H9 (cell line): ENCODE results near the gene SCOC. TPM values are rescaled to one million over a fixed set of nuclear protein-coding genes. Genes with fewer than 3 reads are reported as not detected.

Experiments used
- DNase-seq: peaks from one replicate; pipeline ENCODE4 v3.0.0-alpha.2; 2017
- H2AFZ ChIP-seq: one replicate; pipeline ENCODE4 v1.6.1; 2013; ENCODE audit warnings: mild to moderate bottlenecking, low read length, control low read depth, moderate library complexity
- H2AK5ac ChIP-seq: 2 replicates; pipeline ENCODE4 v1.6.1; 2013; ENCODE audit warnings: low read length, control low read depth, mixed read lengths; ENCODE audit not compliant: insufficient read length
- H2BK120ac ChIP-seq: one replicate; pipeline ENCODE4 v1.6.1; 2013; ENCODE audit warnings: low read depth, mild to moderate bottlenecking, low read length, control low read depth, inconsistent platforms; ENCODE audit not compliant: poor library complexity, severe bottlenecking
- H2BK12ac ChIP-seq: 2 replicates; pipeline ENCODE4 v1.6.1; 2013; ENCODE audit warnings: low read length, control low read depth, mixed read lengths, low read depth; ENCODE audit not compliant: insufficient read length
- H2BK15ac ChIP-seq: 2 replicates; pipeline ENCODE4 v1.6.1; 2013; ENCODE audit warnings: low read depth, low read length, control low read depth
- H2BK20ac ChIP-seq: one replicate; pipeline ENCODE4 v1.6.1; 2013; ENCODE audit warnings: low read depth, mild to moderate bottlenecking, low read length, control low read depth, inconsistent platforms; ENCODE audit not compliant: poor library complexity, severe bottlenecking
- H2BK5ac ChIP-seq: 2 replicates; pipeline ENCODE4 v1.6.1; 2013; ENCODE audit warnings: low read length, control low read depth, mixed read lengths; ENCODE audit not compliant: insufficient read length
- H3K14ac ChIP-seq: 2 replicates; pipeline ENCODE4 v1.6.1; 2013; ENCODE audit warnings: low read length, control low read depth; ENCODE audit not compliant: insufficient read depth
- H3K18ac ChIP-seq: 2 replicates; pipeline ENCODE4 v1.6.1; 2013; ENCODE audit warnings: low read depth, mild to moderate bottlenecking, mixed read lengths, low read length, control low read depth; ENCODE audit not compliant: insufficient read length
- H3K23ac ChIP-seq: 2 replicates; pipeline ENCODE4 v1.6.1; 2013; ENCODE audit warnings: low read length, control low read depth, mixed read lengths, low read depth; ENCODE audit not compliant: insufficient read length
- H3K23me2 ChIP-seq: 2 replicates; pipeline ENCODE4 v1.6.1; 2013; ENCODE audit warnings: low read depth, mild to moderate bottlenecking, mixed read lengths, low read length, control low read depth; ENCODE audit not compliant: insufficient read length, poor library complexity, severe bottlenecking
- H3K27ac ChIP-seq: 2 replicates; pipeline ENCODE4 v1.5.1; 2013; ENCODE audit warnings: low read length, control low read depth, mixed read lengths, low read depth; ENCODE audit not compliant: insufficient read length
- H3K27me3 ChIP-seq: 2 replicates; pipeline ENCODE4 v1.6.1; 2013; ENCODE audit warnings: low read length, control low read depth, inconsistent platforms; ENCODE audit not compliant: insufficient read depth
- H3K4ac ChIP-seq: 2 replicates; pipeline ENCODE4 v1.6.1; 2013; ENCODE audit warnings: low read depth, mild to moderate bottlenecking, control low read depth, inconsistent platforms, low read length, moderate library complexity
- H3K4me1 ChIP-seq: 2 replicates; pipeline ENCODE4 v1.6.1; 2013; ENCODE audit warnings: low read length, control low read depth, inconsistent platforms; ENCODE audit not compliant: insufficient read depth
- H3K4me2 ChIP-seq: 2 replicates; pipeline ENCODE4 v1.6.1; 2013; ENCODE audit warnings: low read length, control low read depth, mixed read lengths; ENCODE audit not compliant: insufficient read length, insufficient read depth
- H3K56ac ChIP-seq: 2 replicates; pipeline ENCODE4 v1.6.1; 2013; ENCODE audit warnings: low read depth, mild to moderate bottlenecking, mixed read lengths, low read length, control low read depth; ENCODE audit not compliant: insufficient read length
- H3K79me1 ChIP-seq: 2 replicates; pipeline ENCODE4 v1.6.1; 2013; ENCODE audit warnings: low read depth, mild to moderate bottlenecking, moderate library complexity, low read length, control low read depth, inconsistent platforms; ENCODE audit not compliant: insufficient read depth, poor library complexity, severe bottlenecking
- H3K79me2 ChIP-seq: 2 replicates; pipeline ENCODE4 v1.6.1; 2013; ENCODE audit warnings: low read length, control low read depth, inconsistent platforms; ENCODE audit not compliant: insufficient read depth
- H3K9ac ChIP-seq: 2 replicates; pipeline ENCODE4 v1.6.1; 2013; ENCODE audit warnings: low read length, control low read depth, mixed read lengths; ENCODE audit not compliant: insufficient read length; ENCODE audit errors: extremely low read depth
- H3K9me3 ChIP-seq: one replicate; pipeline ENCODE4 v1.6.1; 2013; ENCODE audit warnings: low read depth, low read length, inconsistent platforms; ENCODE audit not compliant: control insufficient read depth
- H3T11ph ChIP-seq: one replicate; pipeline ENCODE4 v1.6.1; 2013; ENCODE audit warnings: mild to moderate bottlenecking, low read length, control low read depth, inconsistent platforms
- H4K20me1 ChIP-seq: one replicate; pipeline ENCODE4 v1.6.1; 2013; ENCODE audit not compliant: control insufficient read depth, insufficient read length, insufficient read depth
- H4K5ac ChIP-seq: 2 replicates; pipeline ENCODE4 v1.6.1; 2013; ENCODE audit warnings: low read depth, mild to moderate bottlenecking, mixed read lengths, low read length, control low read depth; ENCODE audit not compliant: insufficient read length
- H4K8ac ChIP-seq: replicated peaks from 2 replicates; pipeline ENCODE4 v1.6.1; 2013; ENCODE audit warnings: low read length, control low read depth, mixed read lengths, low read depth; ENCODE audit not compliant: insufficient read length
- H4K91ac ChIP-seq: 2 replicates; pipeline ENCODE4 v1.6.1; 2013; ENCODE audit warnings: low read depth, mild to moderate bottlenecking, moderate library complexity, mixed read lengths, low read length, control low read depth; ENCODE audit not compliant: insufficient read length
- H3K27ac Mint-ChIP-seq, 3 experiments: 2 replicates in 2 of 3; 3 replicates in 1 of 3; pipeline ENCODE4 v1.8.0; 2020 to 2021; ENCODE audit warnings: mixed read lengths in 3 of 3, mild to moderate bottlenecking in 1 of 3, moderate library complexity in 1 of 3
- H3K27me3 Mint-ChIP-seq: 2 replicates; pipeline ENCODE4 v1.8.0; 2021; ENCODE audit warnings: low read depth, mild to moderate bottlenecking, moderate library complexity, mixed read lengths
- H3K36me3 Mint-ChIP-seq, 3 experiments: 2 replicates in 2 of 3; 3 replicates in 1 of 3; pipeline ENCODE4 v1.8.0; 2020 to 2021; ENCODE audit warnings: low read depth in 3 of 3, mixed read lengths in 3 of 3; ENCODE audit not compliant: insufficient read depth in 1 of 3
- H3K4me1 Mint-ChIP-seq, 2 experiments: 2 replicates each; pipeline ENCODE4 v1.8.0; 2020; ENCODE audit warnings: mixed read lengths in 2 of 2
- H3K4me3 Mint-ChIP-seq, 2 experiments: 2 replicates in 1 of 2; 3 replicates in 1 of 2; pipeline ENCODE4 v1.8.0; 2020 to 2021; ENCODE audit warnings: mild to moderate bottlenecking in 2 of 2, mixed read lengths in 2 of 2, moderate library complexity in 1 of 2
- H3K9me3 Mint-ChIP-seq, 2 experiments: 2 replicates in 1 of 2; 3 replicates in 1 of 2; pipeline ENCODE4 v1.8.0; 2020; ENCODE audit warnings: mild to moderate bottlenecking in 2 of 2, mixed read lengths in 2 of 2, moderate library complexity in 1 of 2
- CTCF ChIP-seq: fragments of 200-600 bp; sonication (generic); conservative IDR thresholded peaks from 3 replicates; pipeline ENCODE4 v1.8.0; 2021; ENCODE audit warnings: antibody characterized with exemption, mild to moderate bottlenecking
- WGBS: extraction: QIAGEN DNeasy Blood & Tissue Kit; methylation state at CpG from one replicate; pipeline ENCODE4 v1.1.7; 2013; ENCODE audit warnings: missing lambda C conversion rate, low lambda C conversion rate, mixed read lengths; ENCODE audit not compliant: insufficient read length; ENCODE audit errors: extremely low coverage; 5-methylcytosine and 5-hydroxymethylcytosine counted together
- total RNA-seq: library from RNA; stranded (reverse); gene quantifications from 2 replicates; pipeline ENCODE4 v1.2.1, GENCODE V29; 2021

The SCOC gene
- total RNA-seq, 1 experiment from 2014 or later = 29.4 TPM

- Mint-ChIP-seq H3K9me3 (no peaks in the 10 kb centered on the region; a peak in 1 of 5 replicates), H3K27me3 (peaks cover 2% of the 10 kb centered on the region), H3K36me3 (no peaks in the 10 kb centered on the region), H3K4me3 (no peak overlapping the region), H3K27ac (no peak overlapping the region), H3K4me1 (no peaks in the 10 kb centered on the region)
- Histone ChIP-seq H2BK20ac (no peak overlapping the region), H3K18ac (no peak overlapping the region), H2AK5ac (no peak overlapping the region), H3K27ac (no peak overlapping the region), H3K14ac (no peak overlapping the region), H2BK12ac (no peak overlapping the region), H3K56ac (no peak overlapping the region), H4K8ac (no peak overlapping the region), H3K79me1 (no peaks in the 10 kb centered on the region), H3K27me3 (no peaks in the 10 kb centered on the region), H4K5ac (no peak overlapping the region), H3K4me1 (no peaks in the 10 kb centered on the region), H4K91ac (no peak overlapping the region), H2AFZ (no peak overlapping the region), H3K23ac (no peak overlapping the region), H3K9me3 (no peaks in the 10 kb centered on the region), H3K23me2 (no peaks in the 10 kb centered on the region), H3K4me2 (no peak overlapping the region), H2BK15ac (no peak overlapping the region), H3K9ac (no peak overlapping the region), H3T11ph (no peak overlapping the region), H3K4ac (no peak overlapping the region), H3K79me2 (no peaks in the 10 kb centered on the region), H4K20me1 (no peaks in the 10 kb centered on the region), H2BK5ac (no peak overlapping the region), H2BK120ac (no peak overlapping the region)
- no peak for TF ChIP-seq CTCF
- WGBS = no CpG with 5 or more reads among the region's 1 CpG
- DNase-seq = no peak
Observed at GRCh38 chr4:140331245-140331644, 42.2 kb upstream of the SCOC start.
